Vagina (tissue), 2 donors: ENCODE results near the gene THTPA.

Experiments
- CTCF ChIP-seq, 3 experiments: fragments of 450-650 bp in 2 of 3; fragments of 200-600 bp in 1 of 3; sonication (generic) in 1 of 3; IDR thresholded peaks; one replicate each; pipeline ENCODE4 v1.5.1; 2017 to 2019; ENCODE audit warnings: antibody characterized with exemption in 3 of 3, mild to moderate bottlenecking in 2 of 3, moderate library complexity in 2 of 3
- POLR2A ChIP-seq, 2 donors: fragments of 450-650 bp; IDR thresholded peaks; one replicate each; pipeline ENCODE4 v1.6.1; 2017; ENCODE audit warnings: antibody characterized with exemption in 2 of 2, mild to moderate bottlenecking in 2 of 2, moderate library complexity in 2 of 2

GRCh38 chr14:23582906-23583760 is 27.1 kb downstream of the THTPA start:
- TF ChIP-seq CTCF (IDR thresholded peaks at IDR 0.05): no peak
- no peak for TF ChIP-seq POLR2A (IDR thresholded peaks at IDR 0.05)
